C4-2B (cell line): ENCODE measurements around the gene PTPN18.

ENCODE experiments used
- ZFX ChIP-seq: fragments of 450-650 bp; IDR thresholded peaks from 2 replicates; pipeline ENCODE4 v1.6.1; 2017
- TF ChIP-seq, protein P1 (sequence below): fragments of 450-650 bp; conservative IDR thresholded peaks from 2 replicates; pipeline ENCODE4 v1.5.1; 2017; ENCODE audit warnings: mild to moderate bottlenecking

DNA sequence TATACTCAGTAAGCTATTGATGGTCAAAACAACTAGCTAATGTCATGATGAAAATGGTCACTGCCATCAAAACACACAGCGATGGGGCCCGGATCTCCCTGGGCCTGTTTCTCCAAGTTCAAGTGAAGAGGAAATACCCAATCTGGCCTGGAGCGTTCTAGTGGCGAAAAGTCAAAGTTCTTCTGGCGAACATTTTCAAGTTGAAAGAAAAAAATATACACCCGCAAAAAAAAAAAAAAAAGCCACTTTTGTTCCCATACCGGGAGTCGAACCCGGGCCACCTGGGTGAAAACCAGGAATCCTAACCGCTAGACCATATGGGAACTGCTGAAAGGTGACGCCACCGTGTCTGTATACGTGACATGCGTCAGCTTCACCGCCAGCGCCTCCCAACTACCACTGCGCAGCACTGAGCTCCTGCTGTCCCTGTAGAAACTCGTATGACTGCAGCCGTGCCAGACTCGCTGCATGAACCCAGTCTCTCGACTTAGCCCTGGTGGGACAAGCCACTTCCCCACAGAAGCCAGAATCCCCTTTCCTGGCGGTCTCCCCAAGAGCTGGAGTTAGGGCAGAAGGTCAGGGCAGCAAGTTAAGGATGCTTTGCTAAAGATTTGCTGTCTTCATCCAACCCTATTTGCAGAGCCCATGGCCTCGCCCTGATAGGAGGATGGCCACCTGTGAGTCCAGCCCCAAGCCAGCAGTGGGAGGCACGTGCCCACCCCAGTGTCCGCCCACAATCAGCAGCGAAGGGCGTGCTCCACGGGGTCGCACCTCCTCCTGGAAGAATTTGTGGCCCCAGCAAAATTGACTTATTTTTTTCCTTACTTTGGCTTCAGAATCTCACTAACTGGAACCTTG lies 18.8 kb upstream of the PTPN18 start:
- TF ChIP-seq, protein P1, sequence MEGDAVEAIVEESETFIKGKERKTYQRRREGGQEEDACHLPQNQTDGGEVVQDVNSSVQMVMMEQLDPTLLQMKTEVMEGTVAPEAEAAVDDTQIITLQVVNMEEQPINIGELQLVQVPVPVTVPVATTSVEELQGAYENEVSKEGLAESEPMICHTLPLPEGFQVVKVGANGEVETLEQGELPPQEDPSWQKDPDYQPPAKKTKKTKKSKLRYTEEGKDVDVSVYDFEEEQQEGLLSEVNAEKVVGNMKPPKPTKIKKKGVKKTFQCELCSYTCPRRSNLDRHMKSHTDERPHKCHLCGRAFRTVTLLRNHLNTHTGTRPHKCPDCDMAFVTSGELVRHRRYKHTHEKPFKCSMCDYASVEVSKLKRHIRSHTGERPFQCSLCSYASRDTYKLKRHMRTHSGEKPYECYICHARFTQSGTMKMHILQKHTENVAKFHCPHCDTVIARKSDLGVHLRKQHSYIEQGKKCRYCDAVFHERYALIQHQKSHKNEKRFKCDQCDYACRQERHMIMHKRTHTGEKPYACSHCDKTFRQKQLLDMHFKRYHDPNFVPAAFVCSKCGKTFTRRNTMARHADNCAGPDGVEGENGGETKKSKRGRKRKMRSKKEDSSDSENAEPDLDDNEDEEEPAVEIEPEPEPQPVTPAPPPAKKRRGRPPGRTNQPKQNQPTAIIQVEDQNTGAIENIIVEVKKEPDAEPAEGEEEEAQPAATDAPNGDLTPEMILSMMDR = no peak; the same call in 1 of the 2 replicates
- no peak for TF ChIP-seq ZFX
